Fibroblast of lung (primary cell): ENCODE data around the gene SPEM1.

Source experiments
- EZH2 ChIP-seq: IDR thresholded peaks from 2 replicates; pipeline ENCODE4 v1.5.1; 2012; ENCODE audit warnings: low read length, control low read depth, mild to moderate bottlenecking; ENCODE audit errors: missing control alignments
- TF ChIP-seq, protein P1 (sequence below), 2 donors: IDR thresholded peaks in 1 of 2; conservative IDR thresholded peaks in 1 of 2; 1 replicate in 1 of 2; 2 replicates in 1 of 2; pipeline ENCODE4 v1.5.1; 2011 to 2012; ENCODE audit warnings: low read length in 2 of 2, control low read depth in 1 of 2, inconsistent platforms in 1 of 2, low read depth in 1 of 2, mild to moderate bottlenecking in 1 of 2

DNA sequence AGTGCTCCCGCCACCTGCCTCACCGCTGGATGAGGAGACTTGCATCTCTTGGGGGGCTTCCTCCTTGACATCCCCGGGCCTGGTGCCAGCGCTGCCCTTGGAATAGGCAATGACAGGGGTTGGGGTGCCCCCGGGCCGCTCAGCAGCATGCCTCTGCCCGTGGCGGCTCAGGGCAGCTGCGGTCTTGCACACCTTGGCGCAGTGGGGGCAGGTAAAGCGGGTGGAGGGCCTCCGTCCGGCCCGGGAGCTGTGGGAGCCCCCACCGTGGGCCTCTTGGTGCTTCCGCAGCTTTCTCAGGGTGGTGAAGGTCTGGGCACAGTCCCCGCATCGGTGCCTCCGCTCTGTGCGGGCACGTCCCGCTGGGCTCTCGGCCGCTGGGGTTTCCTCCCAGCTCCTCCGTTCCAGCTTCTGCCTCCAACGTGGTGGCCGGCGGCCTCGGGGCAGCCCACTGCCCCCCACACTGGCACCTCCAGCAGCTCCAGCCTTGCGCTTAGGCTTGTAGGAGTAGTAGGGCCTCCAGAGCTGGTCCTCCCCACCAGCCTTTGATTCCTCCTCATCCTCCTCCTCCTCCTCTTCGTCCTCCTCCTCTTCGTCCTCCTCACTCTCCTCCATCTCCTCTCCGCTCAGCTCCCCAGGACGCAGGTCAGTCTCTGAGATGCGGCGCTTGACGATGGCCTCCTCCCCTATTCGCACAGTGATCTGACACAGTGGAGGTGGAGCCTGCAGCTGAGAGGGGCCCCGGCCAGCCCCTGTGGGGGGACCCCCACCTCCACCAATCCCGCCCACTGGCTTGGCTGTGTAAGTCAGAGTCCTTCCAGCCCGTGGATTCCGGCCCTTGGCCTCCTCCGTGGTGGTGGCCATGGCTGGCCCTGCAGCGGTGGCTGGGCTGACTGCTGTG is 42.6 kb downstream of the SPEM1 start:
- TF ChIP-seq, protein P1, sequence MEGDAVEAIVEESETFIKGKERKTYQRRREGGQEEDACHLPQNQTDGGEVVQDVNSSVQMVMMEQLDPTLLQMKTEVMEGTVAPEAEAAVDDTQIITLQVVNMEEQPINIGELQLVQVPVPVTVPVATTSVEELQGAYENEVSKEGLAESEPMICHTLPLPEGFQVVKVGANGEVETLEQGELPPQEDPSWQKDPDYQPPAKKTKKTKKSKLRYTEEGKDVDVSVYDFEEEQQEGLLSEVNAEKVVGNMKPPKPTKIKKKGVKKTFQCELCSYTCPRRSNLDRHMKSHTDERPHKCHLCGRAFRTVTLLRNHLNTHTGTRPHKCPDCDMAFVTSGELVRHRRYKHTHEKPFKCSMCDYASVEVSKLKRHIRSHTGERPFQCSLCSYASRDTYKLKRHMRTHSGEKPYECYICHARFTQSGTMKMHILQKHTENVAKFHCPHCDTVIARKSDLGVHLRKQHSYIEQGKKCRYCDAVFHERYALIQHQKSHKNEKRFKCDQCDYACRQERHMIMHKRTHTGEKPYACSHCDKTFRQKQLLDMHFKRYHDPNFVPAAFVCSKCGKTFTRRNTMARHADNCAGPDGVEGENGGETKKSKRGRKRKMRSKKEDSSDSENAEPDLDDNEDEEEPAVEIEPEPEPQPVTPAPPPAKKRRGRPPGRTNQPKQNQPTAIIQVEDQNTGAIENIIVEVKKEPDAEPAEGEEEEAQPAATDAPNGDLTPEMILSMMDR (conservative IDR thresholded peaks at IDR 0.05 in 1 of 2, IDR thresholded peaks at IDR 0.05 in 1 of 2; ENCODE audit: low read depth in 1 of 2, low read length in 2 of 2) = no peak
- TF ChIP-seq EZH2 = no peak
